OCI-LY7 (cell line): Measurements from ENCODE around the gene AREG. TPM values are rescaled to one million over a fixed set of nuclear protein-coding genes. Genes with fewer than 3 reads are reported as not detected.

Experiments
- BruUV-seq: library from RNA; stranded (reverse); fragments of 400-500 nt; replicated peaks from 2 replicates; lab custom pipeline; 2021; lab: Mats Ljungman, UMichigan
- CTCF ChIA-PET: fragments of 300-600 bp; sonication (Branson Sonifier 250); formaldehyde crosslinking; loops from one replicate; lab custom pipeline; 2022; ENCODE audit warnings: antibody characterized with exemption; ENCODE audit not compliant: unreplicated experiment; lab: Charles Lee
- POLR2A ChIA-PET: fragments of 300-600 bp; sonication (Branson Sonifier 250); formaldehyde crosslinking; loops from one replicate; lab custom pipeline; 2022; ENCODE audit warnings: antibody characterized with exemption; lab: Charles Lee
- DNase-seq: peaks from one replicate; pipeline ENCODE4 v3.0.0-alpha.2; 2015; ENCODE audit warnings: low spot score
- H2AFZ ChIP-seq: fragments of 200-600 bp; sonication (generic), shearing (Covaris generic); 2 replicates; pipeline ENCODE4 v1.6.1; 2014; ENCODE audit warnings: mild to moderate bottlenecking, antibody characterized with exemption, low read length, moderate library complexity
- H3K27ac ChIP-seq: fragments of 200-600 bp; sonication (generic); 2 replicates; pipeline ENCODE4 v1.5.1; 2014; ENCODE audit warnings: mixed run types, low read depth, mild to moderate bottlenecking, moderate library complexity, low read length, inconsistent platforms; ENCODE audit not compliant: poor library complexity, severe bottlenecking
- H3K36me3 ChIP-seq: fragments of 200-600 bp; sonication (generic); 2 replicates; pipeline ENCODE4 v1.6.1; 2014; ENCODE audit warnings: mild to moderate bottlenecking, antibody characterized with exemption, low read length, moderate library complexity, mixed read lengths; ENCODE audit not compliant: insufficient read depth
- H3K4me1 ChIP-seq: fragments of 200-600 bp; sonication (generic); 2 replicates; pipeline ENCODE4 v1.5.1; 2014; ENCODE audit warnings: mild to moderate bottlenecking, low read length; ENCODE audit not compliant: insufficient read depth, poor library complexity, severe bottlenecking
- H3K4me2 ChIP-seq: fragments of 200-600 bp; sonication (generic); 2 replicates; pipeline ENCODE4 v1.6.1; 2014; ENCODE audit warnings: mild to moderate bottlenecking, low read length
- H3K4me3 ChIP-seq: fragments of 200-600 bp; sonication (generic); 2 replicates; pipeline ENCODE4 v1.5.1; 2014; ENCODE audit warnings: mild to moderate bottlenecking, low read depth, low read length; ENCODE audit not compliant: poor library complexity, severe bottlenecking
- H3K79me2 ChIP-seq: fragments of 200-600 bp; sonication (generic); 2 replicates; pipeline ENCODE4 v1.6.1; 2016; ENCODE audit warnings: low read depth, mild to moderate bottlenecking, low read length, moderate library complexity, mixed read lengths; ENCODE audit not compliant: insufficient read depth
- H3K9me2 ChIP-seq: fragments of 200-600 bp; sonication (generic); 2 replicates; pipeline ENCODE4 v1.6.1; 2016; ENCODE audit warnings: mild to moderate bottlenecking, low read length, mixed read lengths; ENCODE audit not compliant: insufficient read depth
- H3K9me3 ChIP-seq: fragments of 200-600 bp; sonication (generic); 2 replicates; pipeline ENCODE4 v1.6.1; 2014; ENCODE audit warnings: mild to moderate bottlenecking, mixed run types, low read length, mixed read lengths
- H4K20me1 ChIP-seq: fragments of 200-600 bp; sonication (generic); 2 replicates; pipeline ENCODE4 v1.6.1; 2014; ENCODE audit warnings: mild to moderate bottlenecking, antibody characterized with exemption, low read length, moderate library complexity, mixed read lengths; ENCODE audit not compliant: insufficient read depth
- CTCF ChIP-seq: fragments of 200-600 bp; sonication (generic); conservative IDR thresholded peaks from 2 replicates; pipeline ENCODE4 v1.5.1; 2014; ENCODE audit warnings: mild to moderate bottlenecking, antibody characterized with exemption, low read length, moderate library complexity, mixed read lengths
- EZH2phosphoT487 ChIP-seq: fragments of 200-600 bp; sonication (generic); IDR thresholded peaks from 2 replicates; pipeline ENCODE4 v1.6.1; 2018; ENCODE audit warnings: low read depth, borderline replicate concordance, mild to moderate bottlenecking, mixed run types, antibody characterized with exemption, low read length, moderate library complexity, mixed read lengths
- intact Hi-C: fragments of 100-400 bp; cut with micrococcal nuclease; formaldehyde crosslinking; loops from one replicate; pipeline ENCODE4 v1.10.0; 2022; ENCODE audit not compliant: unreplicated experiment
- total RNA-seq, 2 experiments: library from RNA; depleted of rRNA in 1 of 2; stranded (reverse); fragments of >200 nt in 1 of 2; shearing (Covaris generic) in 1 of 2; gene quantifications; 2 replicates each; pipeline ENCODE4 v1.2.3, GENCODE V29; 2014 to 2022

AREG gene
- total RNA-seq, 2 experiments from 2014 or later: not detected

GRCh38 chr4:74423104-74423503, 21.8 kb upstream of the AREG start:
- Histone ChIP-seq H3K4me1 (no peaks in the 10 kb centered on the region), H3K4me3 (no peak overlapping the region), H3K36me3 (no peaks in the 10 kb centered on the region), H3K4me2 (no peak overlapping the region), H3K27ac (no peak overlapping the region), H4K20me1 (no peaks in the 10 kb centered on the region), H3K9me3 (no peaks in the 10 kb centered on the region), H3K9me2 (no peaks in the 10 kb centered on the region), H3K79me2 (no peaks in the 10 kb centered on the region), H2AFZ (no peak overlapping the region)
- POLR2A ChIA-PET: no interaction called here
- CTCF ChIA-PET: no interaction called here
- TF ChIP-seq EZH2phosphoT487: no peak
- TF ChIP-seq CTCF: no peak
- DNase-seq: no peak
- BruUV-seq: no TSS peak
- intact Hi-C loops: no loop called here

GRCh38 chr4:74424111-74424510, 20.8 kb upstream of the AREG start:
- no peaks in the 10 kb centered on the region for H3K4me1 ChIP-seq
- H3K9me3 ChIP-seq: no peaks in the 10 kb centered on the region
- intact Hi-C loops: no loop called here
- POLR2A ChIA-PET: interaction anchor here (0.7 kb wide), 1 partner anchor 8 kb away, joined by 3 read pairs; no protein-coding TSS in a partner anchor
- no peaks in the 10 kb centered on the region for H3K79me2 ChIP-seq
- CTCF ChIA-PET: no interaction called here
- H3K4me3 ChIP-seq: no peak overlapping the region
- no peaks in the 10 kb centered on the region for H4K20me1 ChIP-seq
- no peak overlapping the region for H3K27ac ChIP-seq
- DNase-seq: no peak
- no TSS peak for BruUV-seq
- no peaks in the 10 kb centered on the region for H3K36me3 ChIP-seq
- H2AFZ ChIP-seq: no peak overlapping the region
- TF ChIP-seq CTCF (no peak), EZH2phosphoT487 (no peak)
- no peak overlapping the region for H3K4me2 ChIP-seq
- no peaks in the 10 kb centered on the region for H3K9me2 ChIP-seq

- BruUV-seq: no TSS peak
- no peak overlapping the region for H3K4me3 ChIP-seq
- intact Hi-C loops: no loop called here
Measured at GRCh38 chr4:74426101-74426500, 18.8 kb upstream of the AREG start.

More at GRCh38 chr4:74426101-74426500, 18.8 kb upstream of the AREG start:
- Histone ChIP-seq H3K9me3 (no peaks in the 10 kb centered on the region), H2AFZ (no peak overlapping the region), H3K27ac (no peak overlapping the region), H3K4me2 (no peak overlapping the region), H3K4me1 (no peaks in the 10 kb centered on the region), H3K9me2 (no peaks in the 10 kb centered on the region), H3K79me2 (no peaks in the 10 kb centered on the region), H3K36me3 (no peaks in the 10 kb centered on the region), H4K20me1 (no peaks in the 10 kb centered on the region)
- no peak for DNase-seq
- no peak for TF ChIP-seq EZH2phosphoT487
- no peak for TF ChIP-seq CTCF
- ChIA-PET POLR2A (no interaction called here), CTCF (no interaction called here)
